Testis (tissue), 3 donors: ENCODE data around the gene C1orf210. TPM values are rescaled to one million over a fixed set of nuclear protein-coding genes. Genes with fewer than 3 reads are reported as not detected.

ENCODE experiments used
- DNase-seq: peaks from one replicate; pipeline ENCODE4 v3.0.0-alpha.2; 2019
- H3K27ac ChIP-seq, 2 donors: fragments of 200-600 bp; sonication (generic); one replicate each; pipeline ENCODE4 v1.5.1; 2019
- H3K27me3 ChIP-seq: fragments of 200-600 bp; sonication (generic); one replicate; pipeline ENCODE4 v1.5.1; 2019
- H3K36me3 ChIP-seq: fragments of 200-600 bp; sonication (generic); one replicate; pipeline ENCODE4 v1.5.1; 2017; ENCODE audit warnings: low read depth; ENCODE audit errors: missing control alignments
- H3K4me1 ChIP-seq: fragments of 200-600 bp; sonication (generic); one replicate; pipeline ENCODE4 v1.5.1; 2019
- H3K4me3 ChIP-seq, 2 donors: fragments of 200-600 bp; sonication (generic); one replicate each; pipeline ENCODE4 v1.5.1; 2017 to 2019
- H3K9me3 ChIP-seq: fragments of 200-600 bp; sonication (generic); one replicate; pipeline ENCODE4 v1.5.1; 2017
- POLR2A ChIP-seq: fragments of 450-650 bp; IDR thresholded peaks from one replicate; pipeline ENCODE4 v1.6.1; 2017; ENCODE audit warnings: antibody characterized with exemption, mild to moderate bottlenecking, moderate library complexity
- WGBS, 2 donors: methylation state at CpG; one replicate each; pipeline ENCODE4 v1.1.5; 2018; 5-methylcytosine and 5-hydroxymethylcytosine counted together
- intact Hi-C: fragments of 100-400 bp; cut with DNase I; formaldehyde crosslinking; loops from one replicate; pipeline ENCODE4 v1.15.1; 2023; ENCODE audit warnings: low total_unique reads
- polyA plus RNA-seq: library from polyadenylated mRNA; stranded (reverse); fragments of 350-450 nt; fragmentation: Illumina TruSeq; extraction: RNeasy Lipid Tissue Mini Kit (QIAGEN cat#74804); gene quantifications from one replicate; pipeline ENCODE4 v1.2.3, GENCODE V29; 2014; ENCODE audit warnings: low read depth, low replicate concordance; ENCODE audit not compliant: insufficient read depth
- total RNA-seq, 2 donors: library from RNA; depleted of rRNA; stranded (reverse); fragments of >200 nt; gene quantifications; one replicate each; pipeline ENCODE4 v1.2.3, GENCODE V29; 2016
- TF ChIP-seq, protein P1 (sequence below), 3 experiments: fragments of 450-650 bp in 2 of 3; fragments of 200-600 bp in 1 of 3; sonication (generic) in 1 of 3; IDR thresholded peaks; one replicate each; pipeline ENCODE4 v1.5.1; 2016 to 2019; ENCODE audit warnings: antibody characterized with exemption in 3 of 3, mild to moderate bottlenecking in 2 of 3, moderate library complexity in 1 of 3

Gene C1orf210
- total and polyA plus RNA-seq, 3 donors from 2014 or later = 0.25 to 0.71 TPM; not detected in 1

DNA sequence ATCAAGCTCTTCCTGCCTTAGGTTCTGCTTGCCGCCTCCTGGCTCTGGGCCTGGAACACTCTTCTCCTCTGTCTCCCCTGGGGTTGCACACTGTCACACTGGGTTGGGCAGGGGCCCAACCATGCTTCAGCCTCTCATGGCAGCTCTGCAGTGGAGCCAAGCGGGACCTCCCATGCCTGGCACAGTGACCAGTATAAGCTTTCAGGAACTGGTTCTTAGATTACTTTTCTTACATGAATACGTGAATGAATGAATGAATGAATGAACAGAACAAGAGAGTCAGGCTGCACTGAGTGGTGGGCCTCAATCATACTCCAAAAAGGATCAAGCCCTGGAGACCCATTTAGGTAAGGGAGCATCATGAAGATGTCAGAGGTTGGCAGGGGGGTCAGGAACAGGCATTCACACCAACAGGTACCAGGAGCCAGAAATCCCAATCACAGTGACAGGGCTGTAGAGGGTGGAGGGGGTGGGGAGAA, 46.4 kb downstream of the C1orf210 start:
- H3K36me3 ChIP-seq = no peaks in the 10 kb centered on the region
- peaks cover 7% of the 10 kb centered on the region for H3K4me1 ChIP-seq
- no peak for TF ChIP-seq POLR2A
- TF ChIP-seq, protein P1, sequence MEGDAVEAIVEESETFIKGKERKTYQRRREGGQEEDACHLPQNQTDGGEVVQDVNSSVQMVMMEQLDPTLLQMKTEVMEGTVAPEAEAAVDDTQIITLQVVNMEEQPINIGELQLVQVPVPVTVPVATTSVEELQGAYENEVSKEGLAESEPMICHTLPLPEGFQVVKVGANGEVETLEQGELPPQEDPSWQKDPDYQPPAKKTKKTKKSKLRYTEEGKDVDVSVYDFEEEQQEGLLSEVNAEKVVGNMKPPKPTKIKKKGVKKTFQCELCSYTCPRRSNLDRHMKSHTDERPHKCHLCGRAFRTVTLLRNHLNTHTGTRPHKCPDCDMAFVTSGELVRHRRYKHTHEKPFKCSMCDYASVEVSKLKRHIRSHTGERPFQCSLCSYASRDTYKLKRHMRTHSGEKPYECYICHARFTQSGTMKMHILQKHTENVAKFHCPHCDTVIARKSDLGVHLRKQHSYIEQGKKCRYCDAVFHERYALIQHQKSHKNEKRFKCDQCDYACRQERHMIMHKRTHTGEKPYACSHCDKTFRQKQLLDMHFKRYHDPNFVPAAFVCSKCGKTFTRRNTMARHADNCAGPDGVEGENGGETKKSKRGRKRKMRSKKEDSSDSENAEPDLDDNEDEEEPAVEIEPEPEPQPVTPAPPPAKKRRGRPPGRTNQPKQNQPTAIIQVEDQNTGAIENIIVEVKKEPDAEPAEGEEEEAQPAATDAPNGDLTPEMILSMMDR (IDR thresholded peaks at IDR 0.05) = no peak
- H3K4me3 ChIP-seq = no peak overlapping the region
- no peaks in the 10 kb centered on the region for H3K9me3 ChIP-seq
- intact Hi-C loops = loop anchor here (10.0 kb wide), 1 partner anchor 176 kb away; no protein-coding TSS in a partner anchor
- no peaks in the 10 kb centered on the region for H3K27me3 ChIP-seq
- WGBS, 2 donors = 79 to 83% methylated on average over 3 of the region's 3 CpGs
- no peak overlapping the region for H3K27ac ChIP-seq
- no peak for DNase-seq

DNA sequence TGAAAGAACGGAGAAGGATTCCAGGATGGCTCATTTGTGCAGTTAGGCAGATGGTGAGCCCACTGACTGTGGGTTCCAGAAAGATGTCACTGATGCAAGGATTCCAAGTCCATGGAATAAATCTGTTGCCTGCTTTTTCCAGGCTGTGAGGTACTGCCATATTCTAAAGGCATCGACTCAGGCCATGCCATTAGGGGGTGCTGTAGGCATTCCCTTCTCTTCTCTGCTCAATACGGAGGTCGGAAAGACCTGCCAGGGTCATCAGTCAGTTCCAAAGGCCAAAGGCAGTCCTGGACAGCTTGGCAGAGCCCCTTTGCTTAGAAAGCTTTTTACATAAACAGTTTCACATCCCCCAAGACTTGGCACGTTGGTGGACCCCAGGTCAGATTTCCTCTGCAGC, 47.3 kb downstream of the C1orf210 start:
- peak; percentile 83 for DNase-seq
- no peaks in the 10 kb centered on the region for H3K36me3 ChIP-seq
- WGBS, 2 donors = 22 to 38% methylated on average over 5 of the region's 5 CpGs
- no peaks in the 10 kb centered on the region for H3K9me3 ChIP-seq
- H3K27ac ChIP-seq = no peak overlapping the region
- H3K4me1 ChIP-seq = peaks cover 7% of the 10 kb centered on the region
- H3K27me3 ChIP-seq = no peaks in the 10 kb centered on the region
- H3K4me3 ChIP-seq = no peak overlapping the region
- intact Hi-C loops = loop anchor here (10.0 kb wide), 1 partner anchor 177 kb away; no protein-coding TSS in a partner anchor
- TF ChIP-seq, protein P1 (IDR thresholded peaks at IDR 0.05) = peak in 2 of 3 experiments; percentile 28 to 53
- TF ChIP-seq POLR2A = no peak

DNA sequence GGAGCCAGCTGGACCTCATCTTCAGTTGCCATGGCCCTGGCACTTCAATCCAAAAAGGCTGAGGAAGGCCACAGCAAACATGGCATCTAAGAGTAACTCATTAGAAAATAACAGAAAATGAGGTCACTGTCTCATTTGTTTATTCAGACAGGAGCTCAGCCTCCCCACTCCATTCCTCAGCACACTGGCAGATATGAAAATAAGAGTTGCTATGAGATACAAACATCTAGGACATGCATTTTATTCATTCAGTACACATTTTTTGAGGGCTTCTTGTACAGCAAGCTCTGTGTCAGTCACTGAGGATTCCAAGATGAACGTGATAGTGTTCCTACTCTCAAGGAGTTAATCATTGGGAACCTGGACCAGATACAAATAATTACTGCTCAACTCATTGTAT, 48.3 kb downstream of the C1orf210 start:
- no peak for DNase-seq
- Histone ChIP-seq H3K27me3 (no peaks in the 10 kb centered on the region), H3K4me1 (peaks cover 7% of the 10 kb centered on the region), H3K27ac (no peak overlapping the region), H3K36me3 (no peaks in the 10 kb centered on the region), H3K9me3 (no peaks in the 10 kb centered on the region), H3K4me3 (no peak overlapping the region)
- WGBS, 2 donors = 59 to 85% methylated on average over 1 of the region's 1 CpG
- TF ChIP-seq POLR2A = no peak
- TF ChIP-seq, protein P1 (IDR thresholded peaks at IDR 0.05) = no peak
- intact Hi-C loops = loop anchor here (10.0 kb wide), 1 partner anchor 178 kb away; no protein-coding TSS in a partner anchor

DNA sequence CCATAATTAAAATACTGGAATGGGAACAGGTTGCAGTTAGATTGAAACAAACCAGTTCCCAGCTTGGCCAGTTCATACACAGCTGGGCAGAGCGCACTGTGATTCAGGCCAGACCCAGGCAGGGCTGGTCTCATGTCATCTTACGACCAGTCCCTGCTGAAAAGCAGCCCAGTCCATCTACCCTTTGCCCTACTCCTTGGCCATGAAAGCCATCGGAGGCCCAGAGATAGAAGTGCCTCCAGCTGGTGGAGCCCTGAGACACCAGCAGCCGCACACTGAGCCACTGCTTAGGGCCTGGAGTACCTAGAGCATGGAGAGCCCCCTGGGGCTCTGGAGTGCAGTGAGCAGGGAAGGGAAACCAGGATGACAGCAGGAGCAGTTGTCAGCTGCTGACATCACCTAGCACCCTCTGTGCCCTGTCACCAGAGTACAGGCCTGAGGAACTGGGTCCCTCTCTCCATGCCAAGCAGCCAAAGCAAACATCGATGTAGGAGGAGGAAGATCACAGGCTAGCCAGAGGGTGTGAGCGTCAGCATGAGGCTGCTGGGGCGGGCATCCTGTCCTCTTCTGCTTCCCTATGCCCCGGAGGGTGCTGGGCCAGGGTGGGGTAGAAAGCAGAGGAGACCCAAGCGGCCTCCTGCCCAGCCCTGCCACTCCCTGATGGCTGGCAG, 49.8 kb downstream of the C1orf210 start:
- Histone ChIP-seq H3K27me3 (no peaks in the 10 kb centered on the region), H3K4me1 (peaks cover under 1% of the 10 kb centered on the region), H3K27ac (no peak overlapping the region), H3K36me3 (no peaks in the 10 kb centered on the region), H3K4me3 (no peak overlapping the region), H3K9me3 (no peaks in the 10 kb centered on the region)
- no peak for TF ChIP-seq POLR2A
- TF ChIP-seq, protein P1 (IDR thresholded peaks at IDR 0.05) = no peak
- intact Hi-C loops = loop anchor here (10.0 kb wide), 1 partner anchor 179 kb away; no protein-coding TSS in a partner anchor
- DNase-seq = no peak
- WGBS, 2 donors = 74 to 85% methylated on average over 8 to 9 of the region's 9 CpGs
